Colon (tissue), 2 donors: ENCODE measurements around the gene SELENOW.

Experiments
- FAIRE-seq: peaks from 2 replicates; lab custom pipeline; 2012; peaks lifted over from hg19 to GRCh38; lab: Jason Lieb, UNC
- donor health status: control.
- donor health status: control.

Gene SELENOW

GRCh38 chr19:47824396-47824795, 45.9 kb downstream of the SELENOW start:
- FAIRE-seq, result no peak

GRCh38 chr19:47826800-47827199, 48.3 kb downstream of the SELENOW start:
- FAIRE-seq, result no peak

- no peak for FAIRE-seq
These were observed 54.2 kb downstream of the SELENOW start for GRCh38 chr19:47832723-47833122.
